Activated T-helper 2 cell treated with anti-CD3 and anti-CD28 coated beads, Interferon-gamma antibody, Interleukin-2, Interleukin-4, amounts not matched to agents 10 μg/mL and 5 μg/mL and 100 μg/mL, durations not matched to agents 14 hours and 24 hours and 36 hours (primary cell): ENCODE data around the gene GSTO1. TPM values are rescaled to one million over a fixed set of nuclear protein-coding genes. Genes with fewer than 3 reads are reported as not detected.

ENCODE experiments used
- DNase-seq: peaks from one replicate; pipeline ENCODE4 v3.0.0; 2021; ENCODE audit warnings: low spot score
- H3K27ac Mint-ChIP-seq: one replicate; pipeline ENCODE4 v1.8.0; 2021; ENCODE audit warnings: mixed read lengths
- H3K27me3 Mint-ChIP-seq: one replicate; pipeline ENCODE4 v1.8.0; 2021; ENCODE audit warnings: low read depth, mixed read lengths
- H3K36me3 Mint-ChIP-seq: one replicate; pipeline ENCODE4 v1.8.0; 2021; ENCODE audit warnings: low read depth, mixed read lengths
- H3K4me1 Mint-ChIP-seq: one replicate; pipeline ENCODE4 v1.8.0; 2021; ENCODE audit warnings: low read depth, mixed read lengths
- H3K4me3 Mint-ChIP-seq: one replicate; pipeline ENCODE4 v1.8.0; 2021; ENCODE audit warnings: low read depth, mild to moderate bottlenecking, moderate library complexity, mixed read lengths
- H3K9me3 Mint-ChIP-seq: one replicate; pipeline ENCODE4 v1.8.0; 2021; ENCODE audit warnings: mixed read lengths
- intact Hi-C: fragments of 100-400 bp; cut with micrococcal nuclease; formaldehyde crosslinking; loops from one replicate; pipeline ENCODE4 v1.15.1; 2023
- total RNA-seq: library from RNA; stranded (reverse); gene quantifications from 2 replicates; pipeline ENCODE4 v1.2.3, GENCODE V29; 2022

GSTO1 gene
- total RNA-seq, 1 donor from 2014 or later, result 168 TPM

DNA sequence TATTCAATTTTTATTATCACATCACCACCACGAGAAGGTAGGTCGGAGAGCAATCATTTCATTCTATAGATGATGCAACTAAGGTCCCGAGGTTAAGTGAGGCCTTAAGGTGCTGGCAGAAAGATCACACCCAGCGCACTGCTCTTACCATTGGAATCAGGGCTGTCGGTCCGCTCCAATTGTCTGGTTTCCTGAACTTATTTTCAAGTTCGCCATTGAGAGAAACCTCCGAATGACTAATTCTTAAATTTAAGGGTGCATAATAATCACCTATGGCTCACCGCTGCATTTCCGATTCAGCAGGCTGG lies 13.7 kb downstream of the GSTO1 start:
- Mint-ChIP-seq H3K4me1 (peaks cover 40% of the 10 kb centered on the region), H3K9me3 (no peaks in the 10 kb centered on the region), H3K4me3 (peak overlapping the region; percentile 92), H3K36me3 (peaks cover 50% of the 10 kb centered on the region), H3K27me3 (no peaks in the 10 kb centered on the region), H3K27ac (peak overlapping the region; percentile 92)
- intact Hi-C loops, result loop anchor here (1.0 to 10.0 kb wide), 6 partner anchors 8 to 574 kb away; partner anchors contain the start of genes CFAP43 and STN1
- no peak for DNase-seq

DNA sequence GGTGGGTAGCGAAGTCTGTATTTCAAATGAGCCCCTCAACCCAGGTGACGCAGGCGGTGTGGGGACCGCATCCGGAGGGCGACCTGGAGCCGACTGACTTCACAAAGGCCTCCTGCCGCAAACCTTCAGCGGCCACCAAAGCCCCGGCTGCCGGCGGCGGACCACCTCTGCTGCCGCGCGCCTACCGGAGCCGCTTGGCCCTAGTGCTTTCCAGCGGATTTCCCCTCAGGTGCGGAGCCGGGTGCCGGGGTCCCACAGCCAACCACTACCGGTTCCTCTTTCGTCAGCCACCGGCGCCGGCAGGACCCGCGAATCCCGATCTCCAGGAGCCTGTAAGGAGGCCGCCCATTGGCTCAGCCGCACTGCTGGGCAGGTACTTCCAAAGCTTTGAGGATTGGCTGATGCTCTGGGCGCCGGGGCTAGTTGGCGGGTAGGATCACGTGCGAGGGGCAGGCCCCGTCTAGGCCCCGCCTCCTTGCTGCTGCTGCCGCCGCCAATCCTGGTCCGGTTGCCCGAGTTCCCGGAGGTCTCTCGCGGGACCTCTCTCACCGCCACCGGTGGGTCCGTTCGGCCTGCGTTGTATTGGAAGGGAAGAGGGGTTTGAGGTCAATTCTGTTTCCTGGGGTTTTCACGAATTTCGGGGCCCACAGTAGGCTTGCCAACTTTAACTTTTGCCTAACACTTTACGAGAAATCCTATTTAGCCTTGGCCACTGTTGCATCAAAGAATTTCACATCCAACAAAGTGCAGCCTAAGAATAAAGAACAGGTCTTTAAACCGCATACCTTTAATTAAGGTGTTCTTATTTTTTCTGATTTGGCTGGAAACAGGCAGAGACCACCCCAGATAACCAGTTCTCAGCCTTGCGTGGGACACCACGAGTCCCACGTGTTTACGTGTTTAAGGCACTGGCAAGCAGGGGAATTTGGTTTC lies 14.3 kb downstream of the GSTO1 start, which contains the start of gene GSTO2:
TSS of gene GSTO2 (plus strand) at position 472 of the 933 bp plus-strand sequence. CDS start 5,732 bp downstream, outside the sequence.
- H3K4me3 Mint-ChIP-seq, result peak within 1 kb of the TSS; percentile 92
- peak; percentile 98 for DNase-seq
- H3K27ac Mint-ChIP-seq, result peak within 1 kb of the TSS; percentile 92
- no peaks in the 10 kb centered on the region for H3K9me3 Mint-ChIP-seq
- intact Hi-C loops, result loop anchor here (1.0 to 10.0 kb wide), 9 partner anchors 9 to 574 kb away; partner anchors contain the start of genes CFAP43, CFAP58, ITPRIP and STN1
- H3K4me1 Mint-ChIP-seq, result peaks cover 36% of the 10 kb centered on the region
- no peaks in the 10 kb centered on the region for H3K27me3 Mint-ChIP-seq
- peaks cover 46% of the 10 kb centered on the region for H3K36me3 Mint-ChIP-seq

- peaks cover 3% of the 10 kb centered on the region for H3K4me1 Mint-ChIP-seq
- no peak overlapping the region for H3K4me3 Mint-ChIP-seq
- no peak for DNase-seq
- peaks cover 3% of the 10 kb centered on the region for H3K27me3 Mint-ChIP-seq
- intact Hi-C loops, result no loop called here
- peaks cover 7% of the 10 kb centered on the region for H3K36me3 Mint-ChIP-seq
- H3K9me3 Mint-ChIP-seq, result no peaks in the 10 kb centered on the region
- no peak overlapping the region for H3K27ac Mint-ChIP-seq
These were observed 18.6 kb downstream of the GSTO1 start for GRCh38 chr10:104273286-104273685.

- intact Hi-C loops, result no loop called here
- no peak for DNase-seq
- H3K4me1 Mint-ChIP-seq, result peaks cover 3% of the 10 kb centered on the region
- peaks cover 3% of the 10 kb centered on the region for H3K27me3 Mint-ChIP-seq
- no peaks in the 10 kb centered on the region for H3K36me3 Mint-ChIP-seq
- no peak overlapping the region for H3K4me3 Mint-ChIP-seq
- no peak overlapping the region for H3K27ac Mint-ChIP-seq
- H3K9me3 Mint-ChIP-seq, result no peaks in the 10 kb centered on the region
These were observed 19.3 kb downstream of the GSTO1 start for GRCh38 chr10:104273899-104274575.

- DNase-seq, result peak; percentile 23
- Mint-ChIP-seq H3K4me3 (peak overlapping the region; percentile 2), H3K27me3 (peaks cover 3% of the 10 kb centered on the region), H3K36me3 (no peaks in the 10 kb centered on the region), H3K9me3 (no peaks in the 10 kb centered on the region), H3K4me1 (no peaks in the 10 kb centered on the region), H3K27ac (no peak overlapping the region)
- intact Hi-C loops, result no loop called here
These were observed 20.4 kb downstream of the GSTO1 start for GRCh38 chr10:104274762-104275721.

DNA sequence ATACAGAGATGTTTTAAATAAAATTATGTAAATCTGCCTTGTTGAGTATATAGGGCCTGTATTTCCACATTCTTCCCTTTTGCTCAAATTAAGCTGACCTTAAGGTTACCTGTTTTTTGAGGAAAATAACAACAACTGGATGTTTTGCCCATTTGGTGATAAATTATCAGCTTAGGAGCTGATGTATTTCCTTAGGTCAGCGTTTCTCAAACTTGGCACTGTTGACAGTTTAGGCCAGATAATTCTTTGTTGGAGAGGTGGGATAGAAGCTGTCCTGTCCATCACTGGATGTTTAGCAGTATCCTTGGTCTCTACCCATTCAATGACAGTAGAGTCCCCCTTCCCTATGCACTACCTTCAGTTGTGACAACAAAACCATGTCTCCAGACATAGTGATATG lies 21.5 kb downstream of the GSTO1 start:
- DNase-seq, result no peak
- Mint-ChIP-seq H3K27ac (no peak overlapping the region), H3K4me3 (no peak overlapping the region), H3K4me1 (no peaks in the 10 kb centered on the region), H3K9me3 (no peaks in the 10 kb centered on the region), H3K27me3 (peaks cover 6% of the 10 kb centered on the region), H3K36me3 (no peaks in the 10 kb centered on the region)
- intact Hi-C loops, result no loop called here

- Mint-ChIP-seq H3K4me1 (peaks cover 2% of the 10 kb centered on the region), H3K4me3 (no peak overlapping the region), H3K27ac (no peak overlapping the region), H3K9me3 (no peaks in the 10 kb centered on the region), H3K36me3 (no peaks in the 10 kb centered on the region), H3K27me3 (peaks cover 16% of the 10 kb centered on the region)
- intact Hi-C loops, result no loop called here
- DNase-seq, result no peak
These were observed 23.1 kb downstream of the GSTO1 start for GRCh38 chr10:104277785-104278184.

DNA sequence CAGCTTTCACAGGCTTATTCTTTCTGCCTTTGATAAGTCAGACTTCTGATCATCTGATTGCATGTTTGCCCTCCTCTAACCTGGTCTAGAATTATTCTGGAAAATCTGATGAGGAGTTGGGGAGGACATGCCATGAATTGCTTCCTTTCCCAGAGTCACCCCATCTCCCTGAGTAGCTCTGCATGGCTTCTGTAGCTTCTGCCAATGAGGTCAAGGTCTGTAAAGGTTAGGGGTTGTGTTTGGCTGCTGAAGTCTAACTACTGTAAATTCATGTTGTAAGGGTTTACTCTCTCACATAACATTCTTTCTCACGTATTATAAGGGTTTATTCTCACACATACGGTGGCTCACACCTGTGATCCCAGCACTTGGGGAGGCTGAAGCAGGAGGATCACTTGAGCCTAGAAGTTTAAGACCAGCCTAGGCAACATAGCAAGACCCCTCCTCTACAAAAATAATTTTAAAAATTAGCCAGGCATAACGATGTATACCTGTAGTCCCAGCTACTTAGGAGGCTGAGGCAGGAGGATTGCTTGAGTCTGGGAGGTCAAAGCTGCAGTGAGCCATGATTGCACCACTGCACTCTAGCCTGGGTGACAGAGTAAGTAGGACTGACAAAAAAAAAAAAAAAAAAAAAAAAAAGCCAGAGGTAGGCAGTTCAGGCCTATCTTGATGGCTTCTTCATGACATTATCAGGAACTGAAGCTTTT lies 25.0 kb downstream of the GSTO1 start:
- DNase-seq, result no peak

DNA sequence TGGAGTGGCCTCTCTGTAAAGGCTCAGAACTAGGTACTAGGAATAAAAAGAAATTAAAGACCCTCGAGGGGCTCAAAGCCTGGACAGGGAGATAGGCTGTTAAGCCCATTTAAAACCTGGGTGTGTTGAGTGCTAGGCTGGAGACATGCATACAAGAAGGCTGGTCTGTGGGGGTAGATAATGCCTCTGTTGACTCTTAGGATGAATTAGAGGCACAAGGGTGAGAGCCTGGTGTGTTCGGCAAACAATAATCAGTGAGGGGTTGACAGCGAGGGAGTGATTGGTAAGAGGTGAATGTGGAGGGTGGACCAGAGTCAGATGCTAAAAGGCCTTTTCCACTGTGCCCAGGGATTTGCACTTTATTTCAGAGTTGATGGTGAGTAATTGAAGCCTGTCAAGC lies 27.0 kb downstream of the GSTO1 start:
- Mint-ChIP-seq H3K9me3 (no peaks in the 10 kb centered on the region), H3K4me3 (no peak overlapping the region), H3K27ac (no peak overlapping the region), H3K27me3 (peaks cover 20% of the 10 kb centered on the region), H3K36me3 (no peaks in the 10 kb centered on the region), H3K4me1 (peaks cover 2% of the 10 kb centered on the region)
- intact Hi-C loops, result no loop called here
- DNase-seq, result no peak

More for the DNA sequence above, 25.0 kb downstream of the GSTO1 start:
- Mint-ChIP-seq H3K9me3 (no peaks in the 10 kb centered on the region), H3K4me1 (peaks cover 2% of the 10 kb centered on the region), H3K27me3 (peaks cover 21% of the 10 kb centered on the region), H3K36me3 (no peaks in the 10 kb centered on the region), H3K4me3 (no peak overlapping the region), H3K27ac (no peak overlapping the region)
- intact Hi-C loops, result no loop called here

DNA sequence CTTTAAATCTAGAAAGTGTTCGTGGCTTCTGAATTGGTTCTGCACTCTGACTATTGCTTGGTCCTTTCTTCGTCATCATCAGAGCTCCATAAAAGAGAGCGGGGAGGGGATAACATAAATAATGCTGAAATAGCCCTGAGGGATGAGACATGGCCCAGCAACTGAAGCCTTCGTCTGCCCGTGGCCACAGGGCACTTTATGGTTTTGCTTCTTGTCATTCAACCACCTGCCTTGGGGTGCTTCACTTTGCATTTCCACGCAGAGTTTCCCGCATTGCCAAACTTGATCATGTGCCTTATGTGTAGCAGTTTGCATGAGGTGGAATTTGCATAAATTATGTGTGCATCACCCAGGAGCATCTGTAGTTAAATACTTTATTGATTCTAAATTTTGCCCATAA lies 30.2 kb downstream of the GSTO1 start:
- intact Hi-C loops, result no loop called here
- Mint-ChIP-seq H3K27ac (no peak overlapping the region), H3K36me3 (no peaks in the 10 kb centered on the region), H3K4me1 (peaks cover 2% of the 10 kb centered on the region), H3K9me3 (no peaks in the 10 kb centered on the region), H3K27me3 (peaks cover 44% of the 10 kb centered on the region), H3K4me3 (no peak overlapping the region)
- no peak for DNase-seq

DNA sequence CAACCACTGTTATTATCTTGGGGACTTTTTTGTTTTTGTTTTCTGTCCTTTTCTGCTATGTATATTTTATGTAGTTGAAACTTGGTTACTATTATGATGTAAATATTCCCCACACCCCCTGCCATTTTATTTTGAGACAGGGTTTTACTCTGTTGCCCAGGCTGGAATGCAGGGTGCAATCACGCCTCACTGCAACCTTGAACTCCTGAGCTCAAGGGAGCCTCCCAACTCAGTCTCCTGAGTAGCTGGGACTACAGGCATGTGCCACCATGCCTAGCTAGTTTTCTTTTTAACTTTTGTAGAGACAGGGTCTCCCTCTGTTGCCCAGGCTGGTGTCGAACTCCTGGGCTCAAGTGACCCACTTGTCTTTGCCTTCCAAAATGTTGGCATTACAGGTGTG lies 32.2 kb downstream of the GSTO1 start:
- Mint-ChIP-seq H3K4me3 (no peak overlapping the region), H3K27me3 (peaks cover 50% of the 10 kb centered on the region), H3K4me1 (peaks cover 6% of the 10 kb centered on the region), H3K9me3 (no peaks in the 10 kb centered on the region), H3K27ac (no peak overlapping the region), H3K36me3 (no peaks in the 10 kb centered on the region)
- intact Hi-C loops, result no loop called here
- DNase-seq, result no peak

DNA sequence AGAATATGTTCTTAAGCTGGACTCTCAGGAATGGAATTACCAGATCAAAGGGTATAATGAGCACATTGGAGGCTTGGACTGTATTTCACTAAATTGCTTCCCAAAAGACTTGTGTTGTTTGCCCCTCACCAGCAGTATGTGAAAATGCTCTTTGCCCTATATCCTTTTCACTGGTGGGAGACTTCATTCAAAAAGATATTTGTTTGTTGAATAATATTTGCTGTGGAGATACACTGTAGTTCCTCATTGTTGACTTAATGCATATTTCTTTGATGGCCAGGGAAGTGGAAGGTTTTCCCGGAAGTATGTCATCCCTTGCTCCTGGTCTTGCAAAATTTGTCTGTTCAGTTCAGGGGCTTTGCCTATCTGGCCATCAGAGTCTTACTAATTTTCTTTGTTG lies 33.7 kb downstream of the GSTO1 start:
- Mint-ChIP-seq H3K27ac (no peak overlapping the region), H3K4me1 (peaks cover 11% of the 10 kb centered on the region), H3K9me3 (no peaks in the 10 kb centered on the region), H3K4me3 (no peak overlapping the region), H3K27me3 (peaks cover 45% of the 10 kb centered on the region), H3K36me3 (no peaks in the 10 kb centered on the region)
- intact Hi-C loops, result no loop called here
- no peak for DNase-seq
